Measurements from ENCODE around the gene ETV3. TPM values are rescaled to one million over a fixed set of nuclear protein-coding genes. Genes with fewer than 3 reads are reported as not detected.
A peak's percentile ranks its signal among the peaks of the same experiment; 100 is the strongest.
"Not testable (repeated sequence)": the region's sequence is repeated elsewhere in the genome, so short reads cannot be mapped to it uniquely, and the experiment has no call there.

Gene ETV3
- total RNA-seq, 2 donors from 2014 or later = 33.5 to 48.7 TPM

- no peaks in the 10 kb centered on the region for H3K9me3 Mint-ChIP-seq
- H3K4me1 Mint-ChIP-seq (ENCODE audit: low read depth) = peaks cover 21% of the 10 kb centered on the region
- no peaks in the 10 kb centered on the region for H3K36me3 Mint-ChIP-seq (ENCODE audit: insufficient read depth in 2 of 2)
- no peak within 1 kb of the TSS for H3K27ac Mint-ChIP-seq
- H3K4me3 Mint-ChIP-seq = peak within 1 kb of the TSS in 1 of 2 donors; percentile 20
- no peak for DNase-seq
- H3K27me3 Mint-ChIP-seq (ENCODE audit: low read depth) = peaks cover 18% of the 10 kb centered on the region
- ATAC-seq (replicated peaks in 1 of 2) = no peak
These were observed 38.6 kb downstream of the ETV3 start, which contains the start of gene ETV3L for GRCh38 chr1:157099633-157100009. Gene ETV3L (minus strand): TSS chr1:157099808. CDS start chr1:157099523, 285 bp downstream.

GRCh38 chr1:157098987-157099632, 39.1 kb downstream of the ETV3 start:
- H3K9me3 Mint-ChIP-seq; DNase-seq; H3K27ac Mint-ChIP-seq; H3K36me3 Mint-ChIP-seq (ENCODE audit: insufficient read depth in 2 of 2): not testable (repeated sequence)
- ATAC-seq (replicated peaks in 1 of 2) = peak; percentile 52 to 85
- Mint-ChIP-seq H3K27me3 (ENCODE audit: low read depth) (peaks cover 13% of the 10 kb centered on the region), H3K4me1 (ENCODE audit: low read depth) (peaks cover 20% of the 10 kb centered on the region), H3K4me3 (peak overlapping the region in 1 of 2 donors; percentile 20)

- Mint-ChIP-seq H3K4me1 (ENCODE audit: low read depth) (peaks cover 20% of the 10 kb centered on the region), H3K27ac (no peak overlapping the region), H3K27me3 (ENCODE audit: low read depth) (peaks cover 10% of the 10 kb centered on the region), H3K36me3 (ENCODE audit: insufficient read depth in 2 of 2) (no peaks in the 10 kb centered on the region), H3K9me3 (no peaks in the 10 kb centered on the region), H3K4me3 (no peak overlapping the region)
- DNase-seq (no peak), ATAC-seq (replicated peaks in 1 of 2) (no peak)
These were observed 39.7 kb downstream of the ETV3 start for GRCh38 chr1:157098519-157098918.

- H3K36me3 Mint-ChIP-seq (ENCODE audit: insufficient read depth in 2 of 2) = no peaks in the 10 kb centered on the region
These were observed 40.5 kb downstream of the ETV3 start for GRCh38 chr1:157097692-157098091.

GRCh38 chr1:157096881-157097280, 41.3 kb downstream of the ETV3 start:
- DNase-seq = no peak
- H3K4me1 Mint-ChIP-seq (ENCODE audit: low read depth) = peaks cover 20% of the 10 kb centered on the region
- H3K4me3 Mint-ChIP-seq = no peak overlapping the region
- H3K36me3 Mint-ChIP-seq (ENCODE audit: insufficient read depth in 2 of 2) = no peaks in the 10 kb centered on the region
- H3K9me3 Mint-ChIP-seq = no peaks in the 10 kb centered on the region
- ATAC-seq (replicated peaks in 1 of 2) = no peak
- no peaks in the 10 kb centered on the region for H3K27me3 Mint-ChIP-seq (ENCODE audit: low read depth)
- no peak overlapping the region for H3K27ac Mint-ChIP-seq

More at GRCh38 chr1:157097692-157098091, 40.5 kb downstream of the ETV3 start:
- no peak overlapping the region for H3K27ac Mint-ChIP-seq
- peaks cover 20% of the 10 kb centered on the region for H3K4me1 Mint-ChIP-seq (ENCODE audit: low read depth)
- H3K4me3 Mint-ChIP-seq = no peak overlapping the region
- no peaks in the 10 kb centered on the region for H3K9me3 Mint-ChIP-seq
- no peak for ATAC-seq (replicated peaks in 1 of 2)
- H3K27me3 Mint-ChIP-seq (ENCODE audit: low read depth) = peaks cover 6% of the 10 kb centered on the region
- no peak for DNase-seq

- no peaks in the 10 kb centered on the region for H3K9me3 Mint-ChIP-seq
- H3K27ac Mint-ChIP-seq = no peak overlapping the region
- no peak overlapping the region for H3K4me3 Mint-ChIP-seq
- no peaks in the 10 kb centered on the region for H3K27me3 Mint-ChIP-seq (ENCODE audit: low read depth)
- H3K4me1 Mint-ChIP-seq (ENCODE audit: low read depth) = peaks cover 20% of the 10 kb centered on the region
- no peaks in the 10 kb centered on the region for H3K36me3 Mint-ChIP-seq (ENCODE audit: insufficient read depth in 2 of 2)
- no peak for ATAC-seq (replicated peaks in 1 of 2)
- DNase-seq = no peak
These were observed 42.6 kb downstream of the ETV3 start for GRCh38 chr1:157095551-157095950.

GRCh38 chr1:157095091-157095490, 43.1 kb downstream of the ETV3 start:
- Mint-ChIP-seq H3K27me3 (ENCODE audit: low read depth) (no peaks in the 10 kb centered on the region), H3K27ac (no peak overlapping the region), H3K4me3 (no peak overlapping the region), H3K4me1 (ENCODE audit: low read depth) (peaks cover 20% of the 10 kb centered on the region), H3K36me3 (ENCODE audit: insufficient read depth in 2 of 2) (no peaks in the 10 kb centered on the region), H3K9me3 (no peaks in the 10 kb centered on the region)
- DNase-seq = no peak
- ATAC-seq (replicated peaks in 1 of 2) = no peak

GRCh38 chr1:157092831-157093230, 45.4 kb downstream of the ETV3 start:
- H3K9me3 Mint-ChIP-seq = no peaks in the 10 kb centered on the region
- no peak overlapping the region for H3K27ac Mint-ChIP-seq
- H3K36me3 Mint-ChIP-seq (ENCODE audit: insufficient read depth in 2 of 2) = no peaks in the 10 kb centered on the region
- ATAC-seq (replicated peaks in 1 of 2) (no peak), DNase-seq (no peak)
- H3K4me1 Mint-ChIP-seq (ENCODE audit: low read depth) = peaks cover 5% of the 10 kb centered on the region
- H3K4me3 Mint-ChIP-seq = no peak overlapping the region
- no peaks in the 10 kb centered on the region for H3K27me3 Mint-ChIP-seq (ENCODE audit: low read depth)

- ATAC-seq (replicated peaks in 1 of 2) (no peak), DNase-seq (no peak)
- Mint-ChIP-seq H3K4me1 (ENCODE audit: low read depth) (peaks cover 5% of the 10 kb centered on the region), H3K9me3 (no peaks in the 10 kb centered on the region), H3K36me3 (ENCODE audit: insufficient read depth in 2 of 2) (no peaks in the 10 kb centered on the region), H3K27me3 (ENCODE audit: low read depth) (no peaks in the 10 kb centered on the region), H3K27ac (no peak overlapping the region), H3K4me3 (no peak overlapping the region)
These were observed 46.4 kb downstream of the ETV3 start for GRCh38 chr1:157091668-157092273.

GRCh38 chr1:157091186-157091585, 47.0 kb downstream of the ETV3 start:
- Mint-ChIP-seq H3K27me3 (ENCODE audit: low read depth) (no peaks in the 10 kb centered on the region), H3K4me3 (no peak overlapping the region), H3K27ac (no peak overlapping the region), H3K9me3 (no peaks in the 10 kb centered on the region), H3K4me1 (ENCODE audit: low read depth) (peaks cover 5% of the 10 kb centered on the region), H3K36me3 (ENCODE audit: insufficient read depth in 2 of 2) (no peaks in the 10 kb centered on the region)
- no peak for DNase-seq
- no peak for ATAC-seq (replicated peaks in 1 of 2)

- no peaks in the 10 kb centered on the region for H3K27me3 Mint-ChIP-seq (ENCODE audit: low read depth)
- no peak overlapping the region for H3K4me3 Mint-ChIP-seq
- ATAC-seq (replicated peaks in 1 of 2) (no peak), DNase-seq (no peak)
- H3K4me1 Mint-ChIP-seq (ENCODE audit: low read depth) = peaks cover 5% of the 10 kb centered on the region
- no peaks in the 10 kb centered on the region for H3K36me3 Mint-ChIP-seq (ENCODE audit: insufficient read depth in 2 of 2)
- no peak overlapping the region for H3K27ac Mint-ChIP-seq
- no peaks in the 10 kb centered on the region for H3K9me3 Mint-ChIP-seq
These were observed 47.4 kb downstream of the ETV3 start for GRCh38 chr1:157090771-157091170.

- H3K27me3 Mint-ChIP-seq (ENCODE audit: low read depth) = no peaks in the 10 kb centered on the region
- ATAC-seq (replicated peaks in 1 of 2) = peak; percentile 86 to 92
- H3K4me1 Mint-ChIP-seq (ENCODE audit: low read depth) = peaks cover 5% of the 10 kb centered on the region
- H3K9me3 Mint-ChIP-seq = no peaks in the 10 kb centered on the region
- peak; percentile 88 to 90 for DNase-seq
- no peak overlapping the region for H3K4me3 Mint-ChIP-seq
- no peak overlapping the region for H3K27ac Mint-ChIP-seq
- H3K36me3 Mint-ChIP-seq (ENCODE audit: insufficient read depth in 2 of 2) = no peaks in the 10 kb centered on the region
These were observed 48.0 kb downstream of the ETV3 start for GRCh38 chr1:157090196-157090647.

- Mint-ChIP-seq H3K27me3 (ENCODE audit: low read depth) (no peaks in the 10 kb centered on the region), H3K9me3 (no peaks in the 10 kb centered on the region), H3K27ac (no peak overlapping the region), H3K4me3 (no peak overlapping the region), H3K4me1 (ENCODE audit: low read depth) (peaks cover 5% of the 10 kb centered on the region), H3K36me3 (ENCODE audit: insufficient read depth in 2 of 2) (no peaks in the 10 kb centered on the region)
- ATAC-seq (replicated peaks in 1 of 2) (peak in 1 of 2 donors; percentile 25), DNase-seq (no peak)
These were observed 48.4 kb downstream of the ETV3 start for GRCh38 chr1:157089789-157090188.

- Mint-ChIP-seq H3K9me3 (no peaks in the 10 kb centered on the region), H3K27me3 (ENCODE audit: low read depth) (peaks cover under 1% of the 10 kb centered on the region), H3K4me1 (ENCODE audit: low read depth) (no peaks in the 10 kb centered on the region), H3K4me3 (no peak overlapping the region), H3K36me3 (ENCODE audit: insufficient read depth in 2 of 2) (no peaks in the 10 kb centered on the region), H3K27ac (no peak overlapping the region)
- no peak for ATAC-seq (replicated peaks in 1 of 2)
- DNase-seq = no peak
These were observed 49.6 kb downstream of the ETV3 start for GRCh38 chr1:157088607-157089006.
